Hepatocyte (in vitro differentiated cells): Measurements from ENCODE around the gene CCDC83.

ENCODE experiments used
- EZH2phosphoT487 ChIP-seq: fragments of 200-600 bp; sonication (generic); IDR thresholded peaks from one replicate; pipeline ENCODE4 v1.6.1; 2018; ENCODE audit warnings: antibody characterized with exemption, mild to moderate bottlenecking, low read depth, moderate library complexity; ENCODE audit not compliant: unreplicated experiment, severe bottlenecking
- TF ChIP-seq, protein P1 (sequence below): fragments of 200-600 bp; sonication (generic); IDR thresholded peaks from 2 replicates; pipeline ENCODE4 v1.5.1; 2016; ENCODE audit warnings: antibody characterized with exemption, mild to moderate bottlenecking; ENCODE audit not compliant: poor library complexity

DNA sequence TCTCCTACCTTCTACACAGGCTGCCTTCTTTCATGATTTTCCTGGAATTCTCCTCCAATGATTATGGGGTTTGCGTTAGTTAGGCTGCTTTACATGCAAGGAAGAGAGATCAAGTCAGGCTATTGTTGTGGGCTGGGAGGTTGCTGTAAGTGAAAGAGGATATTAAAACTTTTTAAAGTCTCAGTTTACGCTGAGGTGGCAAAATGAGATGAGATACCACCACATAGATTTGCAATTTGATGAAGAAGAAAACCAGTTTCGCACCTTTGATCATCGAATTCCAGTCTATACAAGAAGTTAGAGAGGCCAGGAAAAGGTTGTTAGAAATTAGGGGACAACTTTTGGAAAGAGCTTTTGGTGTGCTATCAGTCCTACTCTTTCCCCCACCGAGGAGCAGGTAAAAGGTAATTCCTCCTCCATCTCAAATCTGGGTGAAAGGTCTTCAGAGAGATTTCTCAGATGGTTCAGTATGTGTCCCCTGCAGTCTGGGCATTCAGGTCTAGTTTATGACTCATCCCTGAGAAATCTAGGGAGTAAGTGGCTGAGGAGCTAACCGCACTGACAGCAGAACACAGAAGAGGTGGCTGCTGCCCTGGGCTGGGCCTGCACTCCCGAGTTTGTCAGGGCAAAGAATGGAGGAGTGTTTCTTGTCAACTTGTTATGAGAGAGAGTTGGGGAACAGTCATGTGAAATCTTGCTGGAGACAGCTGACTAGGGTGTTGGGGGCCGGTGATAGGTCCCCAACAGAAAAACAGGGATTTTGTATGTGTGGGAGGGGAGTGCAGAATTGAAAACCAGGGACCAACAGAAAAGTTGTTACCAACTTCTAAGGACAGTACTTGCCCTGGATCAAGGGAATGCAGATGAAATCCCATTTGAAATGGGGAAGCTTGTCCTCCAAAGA, 34.7 kb downstream of the CCDC83 start:
- TF ChIP-seq, protein P1, sequence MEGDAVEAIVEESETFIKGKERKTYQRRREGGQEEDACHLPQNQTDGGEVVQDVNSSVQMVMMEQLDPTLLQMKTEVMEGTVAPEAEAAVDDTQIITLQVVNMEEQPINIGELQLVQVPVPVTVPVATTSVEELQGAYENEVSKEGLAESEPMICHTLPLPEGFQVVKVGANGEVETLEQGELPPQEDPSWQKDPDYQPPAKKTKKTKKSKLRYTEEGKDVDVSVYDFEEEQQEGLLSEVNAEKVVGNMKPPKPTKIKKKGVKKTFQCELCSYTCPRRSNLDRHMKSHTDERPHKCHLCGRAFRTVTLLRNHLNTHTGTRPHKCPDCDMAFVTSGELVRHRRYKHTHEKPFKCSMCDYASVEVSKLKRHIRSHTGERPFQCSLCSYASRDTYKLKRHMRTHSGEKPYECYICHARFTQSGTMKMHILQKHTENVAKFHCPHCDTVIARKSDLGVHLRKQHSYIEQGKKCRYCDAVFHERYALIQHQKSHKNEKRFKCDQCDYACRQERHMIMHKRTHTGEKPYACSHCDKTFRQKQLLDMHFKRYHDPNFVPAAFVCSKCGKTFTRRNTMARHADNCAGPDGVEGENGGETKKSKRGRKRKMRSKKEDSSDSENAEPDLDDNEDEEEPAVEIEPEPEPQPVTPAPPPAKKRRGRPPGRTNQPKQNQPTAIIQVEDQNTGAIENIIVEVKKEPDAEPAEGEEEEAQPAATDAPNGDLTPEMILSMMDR = no peak
- TF ChIP-seq EZH2phosphoT487 = no peak
